NCI-H526 treated with DMSO at 0.1 percent for 48 hours (cell line): ENCODE data around the gene PCBP3.
"Not testable (repeated sequence)": the region's sequence is repeated elsewhere in the genome, so short reads cannot be mapped to it uniquely, and the experiment has no call there.

Experiments
- DNase-seq: peaks from one replicate; lab custom pipeline; 2025; lab: John Stamatoyannopoulos, UW

Gene PCBP3

GRCh38 chr21:45635271-45636151, 8.0 kb upstream of the PCBP3 start:
- DNase-seq = no peak

GRCh38 chr21:45636459-45636858, 7.1 kb upstream of the PCBP3 start:
- no peak for DNase-seq

GRCh38 chr21:45636951-45637646, 6.4 kb upstream of the PCBP3 start:
- DNase-seq = no peak

- no peak for DNase-seq
These were observed 5.6 kb upstream of the PCBP3 start for GRCh38 chr21:45637883-45638282.

- no peak for DNase-seq
These were observed 4.8 kb upstream of the PCBP3 start for GRCh38 chr21:45638707-45639106.

- no peak for DNase-seq
These were observed 4.1 kb upstream of the PCBP3 start for GRCh38 chr21:45639206-45640000.

GRCh38 chr21:45640001-45640887, 3.3 kb upstream of the PCBP3 start:
- DNase-seq = no peak

- DNase-seq = no peak
These were observed 2.5 kb upstream of the PCBP3 start for GRCh38 chr21:45640888-45641479.

GRCh38 chr21:45641480-45642035, 2.0 kb upstream of the PCBP3 start:
- DNase-seq = no peak

GRCh38 chr21:45642122-45642813, 1.3 kb upstream of the PCBP3 start:
- DNase-seq = no peak

- DNase-seq = no peak
These were observed 749 bp downstream of the PCBP3 start for GRCh38 chr21:45644041-45644906.

GRCh38 chr21:45651921-45652320, 8.4 kb downstream of the PCBP3 start:
- no peak for DNase-seq

- DNase-seq = no peak
These were observed 11.6 kb downstream of the PCBP3 start for GRCh38 chr21:45655124-45655523.

- not testable (repeated sequence) for DNase-seq
These were observed 12.6 kb downstream of the PCBP3 start for GRCh38 chr21:45656114-45656513.

GRCh38 chr21:45661913-45662622, 18.5 kb downstream of the PCBP3 start:
- DNase-seq = not testable (repeated sequence)

- not testable (repeated sequence) for DNase-seq
These were observed 19.2 kb downstream of the PCBP3 start for GRCh38 chr21:45662623-45663245.

- DNase-seq = no peak
These were observed 25.9 kb downstream of the PCBP3 start for GRCh38 chr21:45669382-45669781.

- no peak for DNase-seq
These were observed 27.2 kb downstream of the PCBP3 start for GRCh38 chr21:45670731-45671130.
